ENCODE data around the gene CDR2.

The CDR2 gene

DNA sequence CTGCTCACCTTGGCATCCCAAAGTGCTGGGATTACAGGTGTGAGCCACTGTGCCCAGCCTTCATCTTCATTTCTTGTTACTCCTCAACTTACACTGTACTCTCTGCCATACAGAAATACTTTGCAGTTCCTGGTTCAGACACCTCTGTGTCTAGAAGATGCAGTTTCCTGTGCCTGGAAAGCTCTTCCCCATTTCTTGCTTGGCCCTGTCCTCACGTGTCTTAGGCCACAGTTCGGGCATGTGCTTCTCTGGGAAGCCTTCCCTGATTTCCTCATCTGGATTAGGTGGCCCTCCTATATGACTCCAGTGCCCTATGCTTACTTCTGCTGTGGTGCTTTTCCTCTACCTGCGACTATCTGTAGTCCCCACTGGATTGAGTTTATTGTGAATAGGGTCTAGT, 26.5 kb upstream of the CDR2 start:
- TF ChIP-seq, protein P1, sequence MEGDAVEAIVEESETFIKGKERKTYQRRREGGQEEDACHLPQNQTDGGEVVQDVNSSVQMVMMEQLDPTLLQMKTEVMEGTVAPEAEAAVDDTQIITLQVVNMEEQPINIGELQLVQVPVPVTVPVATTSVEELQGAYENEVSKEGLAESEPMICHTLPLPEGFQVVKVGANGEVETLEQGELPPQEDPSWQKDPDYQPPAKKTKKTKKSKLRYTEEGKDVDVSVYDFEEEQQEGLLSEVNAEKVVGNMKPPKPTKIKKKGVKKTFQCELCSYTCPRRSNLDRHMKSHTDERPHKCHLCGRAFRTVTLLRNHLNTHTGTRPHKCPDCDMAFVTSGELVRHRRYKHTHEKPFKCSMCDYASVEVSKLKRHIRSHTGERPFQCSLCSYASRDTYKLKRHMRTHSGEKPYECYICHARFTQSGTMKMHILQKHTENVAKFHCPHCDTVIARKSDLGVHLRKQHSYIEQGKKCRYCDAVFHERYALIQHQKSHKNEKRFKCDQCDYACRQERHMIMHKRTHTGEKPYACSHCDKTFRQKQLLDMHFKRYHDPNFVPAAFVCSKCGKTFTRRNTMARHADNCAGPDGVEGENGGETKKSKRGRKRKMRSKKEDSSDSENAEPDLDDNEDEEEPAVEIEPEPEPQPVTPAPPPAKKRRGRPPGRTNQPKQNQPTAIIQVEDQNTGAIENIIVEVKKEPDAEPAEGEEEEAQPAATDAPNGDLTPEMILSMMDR (IDR thresholded peaks at IDR 0.05; ENCODE audit: low read depth, low read length) = no peak
- H3K27ac ChIP-seq = no peak overlapping the region
- no peaks in the 10 kb centered on the region for H3K9me3 ChIP-seq (ENCODE audit: severe bottlenecking)
- H3K4me3 ChIP-seq (ENCODE audit: low read depth, low read length) = no peak overlapping the region
- no peak for DNase-seq
- no peaks in the 10 kb centered on the region for H3K36me3 ChIP-seq
- H3K27me3 ChIP-seq (ENCODE audit: insufficient read depth, low read depth, severe bottlenecking) = no peaks in the 10 kb centered on the region

DNA sequence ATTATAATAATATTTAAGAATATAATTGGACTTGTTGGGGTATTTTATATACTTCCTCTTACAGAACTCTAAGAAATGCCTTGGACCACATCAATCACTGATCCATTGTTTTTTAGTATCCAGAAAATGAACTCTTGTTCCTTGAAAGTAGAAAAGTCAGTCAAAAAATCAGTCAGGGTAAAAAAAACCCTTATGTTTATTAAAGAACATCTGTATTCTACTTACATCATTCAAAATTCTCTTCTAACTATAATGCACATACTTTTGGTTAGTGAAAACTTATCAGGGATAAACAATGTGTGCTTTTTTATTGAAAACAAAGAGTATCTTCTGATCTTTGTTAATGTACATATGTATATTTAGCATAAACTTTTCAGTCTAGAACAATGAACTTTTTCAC, 23.5 kb upstream of the CDR2 start:
- no peak overlapping the region for H3K27ac ChIP-seq

DNA sequence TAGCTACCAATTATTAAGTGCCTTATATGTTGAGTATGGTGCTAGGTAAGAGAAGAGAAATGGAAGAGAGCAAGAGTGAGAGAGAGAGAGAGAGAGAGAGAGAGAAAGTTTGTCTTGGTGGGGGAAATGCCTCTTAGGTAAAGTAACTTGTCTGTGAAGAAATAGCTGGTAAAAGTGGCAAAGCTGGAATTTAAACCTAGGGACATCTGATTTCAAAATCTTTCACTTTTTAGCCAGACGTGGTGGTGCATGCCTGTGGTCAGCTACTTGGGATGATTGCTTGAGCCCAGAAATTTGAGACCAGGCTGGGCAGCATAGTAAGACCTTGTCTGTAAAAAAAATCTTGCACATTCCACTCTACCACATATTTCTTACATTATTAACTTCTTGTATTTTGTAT, 23.0 kb upstream of the CDR2 start:
- Histone ChIP-seq H3K9me3 (ENCODE audit: severe bottlenecking) (no peaks in the 10 kb centered on the region), H3K4me3 (ENCODE audit: low read depth, low read length) (no peak overlapping the region), H3K27ac (no peak overlapping the region), H3K36me3 (no peaks in the 10 kb centered on the region), H3K27me3 (ENCODE audit: insufficient read depth, low read depth, severe bottlenecking) (no peaks in the 10 kb centered on the region)
- DNase-seq = no peak
- TF ChIP-seq, protein P1 (IDR thresholded peaks at IDR 0.05; ENCODE audit: low read depth, low read length) = no peak

More for the DNA sequence above, 23.5 kb upstream of the CDR2 start:
- Histone ChIP-seq H3K9me3 (ENCODE audit: severe bottlenecking) (no peaks in the 10 kb centered on the region), H3K36me3 (no peaks in the 10 kb centered on the region), H3K27me3 (ENCODE audit: insufficient read depth, low read depth, severe bottlenecking) (no peaks in the 10 kb centered on the region), H3K4me3 (ENCODE audit: low read depth, low read length) (no peak overlapping the region)
- TF ChIP-seq, protein P1 (IDR thresholded peaks at IDR 0.05; ENCODE audit: low read depth, low read length) = no peak
- DNase-seq = no peak

DNA sequence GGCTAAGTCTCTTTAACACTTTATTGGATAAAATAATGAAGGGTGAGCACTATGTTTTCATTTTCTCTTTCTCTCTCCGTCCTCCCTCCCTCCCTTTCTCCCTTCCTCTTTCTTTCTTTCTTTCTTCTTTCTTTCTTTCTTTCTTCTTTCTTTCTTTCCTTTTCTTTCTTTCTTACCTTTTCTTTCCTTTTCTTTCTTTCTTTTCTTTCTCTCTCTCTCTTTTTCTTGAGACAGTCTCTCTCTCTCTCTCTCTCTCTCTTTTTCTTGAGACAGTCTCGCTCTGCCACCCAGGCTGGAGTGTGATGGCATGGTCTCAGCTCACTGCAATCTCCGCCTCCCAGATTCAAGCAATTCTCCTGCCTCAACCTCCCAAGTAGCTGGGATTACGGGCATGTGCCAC, 21.5 kb upstream of the CDR2 start:
- Histone ChIP-seq H3K36me3 (no peaks in the 10 kb centered on the region), H3K4me3 (ENCODE audit: low read depth, low read length) (no peak overlapping the region), H3K27me3 (ENCODE audit: insufficient read depth, low read depth, severe bottlenecking) (no peaks in the 10 kb centered on the region), H3K9me3 (ENCODE audit: severe bottlenecking) (no peaks in the 10 kb centered on the region), H3K27ac (no peak overlapping the region)
- TF ChIP-seq, protein P1 (IDR thresholded peaks at IDR 0.05; ENCODE audit: low read depth, low read length) = no peak
- no peak for DNase-seq

DNA sequence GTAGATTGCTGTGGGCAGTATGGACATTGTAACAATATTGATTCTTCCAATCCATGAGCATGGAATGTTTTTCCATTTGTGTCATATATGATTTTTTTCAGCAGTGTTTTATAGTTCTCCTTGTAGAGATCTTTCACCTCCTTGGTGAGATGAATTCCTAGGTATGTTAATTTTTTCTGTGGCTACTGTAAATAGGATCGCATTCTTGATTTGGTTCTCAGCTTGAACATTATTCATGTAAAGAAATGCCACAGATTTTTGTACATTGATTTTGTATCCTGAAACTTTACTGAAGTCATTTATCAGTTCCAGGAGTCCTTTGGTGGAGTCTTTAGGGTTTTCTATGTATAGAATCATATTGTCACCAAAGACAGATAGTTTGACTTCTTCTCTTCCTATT, 19.7 kb upstream of the CDR2 start:
- Histone ChIP-seq H3K4me3 (ENCODE audit: low read depth, low read length) (no peak overlapping the region), H3K9me3 (ENCODE audit: severe bottlenecking) (no peaks in the 10 kb centered on the region), H3K27me3 (ENCODE audit: insufficient read depth, low read depth, severe bottlenecking) (no peaks in the 10 kb centered on the region), H3K36me3 (no peaks in the 10 kb centered on the region), H3K27ac (no peak overlapping the region)
- TF ChIP-seq, protein P1 (IDR thresholded peaks at IDR 0.05; ENCODE audit: low read depth, low read length) = no peak
- DNase-seq = no peak

DNA sequence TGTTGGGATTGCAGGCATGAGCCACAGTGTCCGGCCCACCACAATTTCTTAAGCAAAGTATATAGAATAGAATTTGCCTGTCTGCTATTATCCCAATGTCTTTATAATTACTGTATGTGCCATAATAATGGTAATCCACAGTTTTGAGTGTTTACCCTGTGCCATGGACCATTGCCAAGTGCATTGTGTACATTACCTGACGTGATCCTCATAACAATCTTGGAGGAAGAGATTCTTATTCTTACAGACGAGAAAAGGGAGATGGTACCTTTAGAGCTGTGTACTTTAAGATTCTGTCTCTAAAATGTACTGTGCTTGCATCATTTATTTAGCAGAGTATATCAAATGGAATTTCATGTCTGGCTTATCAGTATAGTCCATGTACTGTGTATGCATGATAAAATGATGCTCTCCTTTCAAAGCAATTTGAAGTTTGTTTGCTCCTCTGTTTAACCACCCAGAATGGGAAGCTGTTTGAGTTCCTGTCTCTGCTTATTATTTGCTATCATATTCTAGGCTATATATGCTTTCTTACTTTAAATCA, 13.8 kb upstream of the CDR2 start:
- no peak overlapping the region for H3K4me3 ChIP-seq (ENCODE audit: low read depth, low read length)
- H3K27me3 ChIP-seq (ENCODE audit: insufficient read depth, low read depth, severe bottlenecking) = no peaks in the 10 kb centered on the region
- H3K36me3 ChIP-seq = no peaks in the 10 kb centered on the region
- no peak for DNase-seq
- TF ChIP-seq, protein P1 (IDR thresholded peaks at IDR 0.05; ENCODE audit: low read depth, low read length) = no peak
- no peak overlapping the region for H3K27ac ChIP-seq
- no peaks in the 10 kb centered on the region for H3K9me3 ChIP-seq (ENCODE audit: severe bottlenecking)
